ENCODE data around the gene CENPQ.
"Not testable (repeated sequence)": the region's sequence is repeated elsewhere in the genome, so short reads cannot be mapped to it uniquely, and the experiment has no call there.

Gene CENPQ, protein sequence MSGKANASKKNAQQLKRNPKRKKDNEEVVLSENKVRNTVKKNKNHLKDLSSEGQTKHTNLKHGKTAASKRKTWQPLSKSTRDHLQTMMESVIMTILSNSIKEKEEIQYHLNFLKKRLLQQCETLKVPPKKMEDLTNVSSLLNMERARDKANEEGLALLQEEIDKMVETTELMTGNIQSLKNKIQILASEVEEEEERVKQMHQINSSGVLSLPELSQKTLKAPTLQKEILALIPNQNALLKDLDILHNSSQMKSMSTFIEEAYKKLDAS

DNA sequence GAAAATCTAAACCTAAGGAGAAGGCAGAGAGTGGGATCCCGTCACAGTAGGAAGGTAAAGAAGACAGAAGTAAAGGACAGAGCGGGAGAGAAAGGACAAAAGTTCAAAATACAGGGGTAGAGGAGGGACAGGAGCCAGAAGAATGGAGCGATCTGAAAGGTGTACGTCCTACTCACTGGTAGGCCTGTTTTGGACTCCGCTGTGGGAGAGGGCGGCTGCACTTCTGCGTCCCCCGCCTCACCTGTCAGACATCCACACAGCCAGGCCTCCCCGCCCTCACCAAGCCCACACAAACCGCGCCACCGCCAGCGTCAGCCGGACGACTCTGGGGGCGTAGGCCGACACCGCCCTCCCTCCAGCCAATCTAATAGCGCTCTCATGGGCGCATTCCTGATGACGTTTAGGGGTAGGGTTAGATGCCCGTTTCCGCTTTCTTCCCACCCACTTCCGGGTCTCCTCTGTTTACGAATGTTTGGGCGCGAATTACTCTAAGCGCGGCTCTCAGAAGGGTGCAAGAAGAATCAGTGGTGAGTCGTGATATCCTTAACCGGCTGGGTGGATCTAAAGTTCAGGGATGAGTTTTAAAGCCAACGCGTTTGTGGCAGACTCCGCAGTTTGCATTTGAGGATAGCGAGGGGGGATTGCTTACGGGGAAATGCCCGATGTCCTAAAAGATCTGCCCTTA, at the start of gene CENPQ, which contains the start of gene MMUT:
Gene CENPQ (plus strand): TSS at position 444 of the 685 bp plus-strand sequence. CDS start 6,807 bp downstream, outside the sequence.
Gene MMUT (minus strand): TSS at position 327 of the 685 bp plus-strand sequence. CDS start 3,787 bp downstream, outside the sequence.
- ATAC-seq (peak; percentile 99), DNase-seq (peak; percentile 91)

GRCh38 chr6:49415358-49415757, 47.8 kb upstream of the CENPQ start:
- ATAC-seq = no peak
- DNase-seq = no peak

- no peak for ATAC-seq
- DNase-seq = no peak
These were observed 47.0 kb upstream of the CENPQ start for GRCh38 chr6:49416195-49416594.

DNA sequence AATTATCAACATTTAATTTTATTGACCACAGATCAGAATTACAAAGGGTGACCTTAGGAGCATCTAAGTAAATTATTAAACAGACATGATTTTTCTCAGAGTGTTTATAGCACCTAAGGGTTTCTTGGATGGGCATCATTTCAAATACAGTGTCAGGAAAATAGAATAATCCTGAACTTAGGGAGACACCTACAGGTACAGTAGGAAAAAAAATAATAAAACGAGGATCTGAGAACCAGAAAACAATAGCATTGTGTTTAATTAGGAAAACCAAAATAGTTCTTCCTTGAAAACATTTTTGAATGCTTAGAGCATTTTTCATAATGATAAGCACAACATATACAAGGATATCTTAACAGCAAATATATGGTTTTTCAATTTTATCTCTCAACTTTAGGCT, 39.4 kb upstream of the CENPQ start:
- DNase-seq = no peak

DNA sequence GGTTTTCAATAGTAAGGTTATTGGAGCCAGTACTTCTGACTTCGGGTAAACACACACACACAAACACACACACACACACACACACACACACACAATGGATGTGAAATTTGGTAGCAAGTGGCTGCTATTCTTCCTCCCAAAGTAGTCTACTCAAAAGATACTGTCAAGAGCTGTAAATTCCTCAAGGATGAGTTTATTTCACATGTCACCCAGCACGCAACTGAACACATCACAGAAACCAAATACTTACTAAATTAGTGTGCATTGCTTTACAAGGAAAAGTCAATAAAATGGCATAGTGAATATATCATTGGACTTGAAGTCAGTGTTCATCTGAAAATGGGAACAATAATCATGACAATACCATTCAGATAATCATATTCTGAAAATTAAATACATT, 33.0 kb upstream of the CENPQ start:
- no peak for ATAC-seq

More for the DNA sequence above, 39.4 kb upstream of the CENPQ start:
- ATAC-seq = no peak

GRCh38 chr6:49430866-49431265, 32.3 kb upstream of the CENPQ start:
- ATAC-seq (no peak), DNase-seq (no peak)

More for the DNA sequence above, 33.0 kb upstream of the CENPQ start:
- DNase-seq = no peak

- DNase-seq (no peak), ATAC-seq (no peak)
These were observed 9.9 kb upstream of the CENPQ start for GRCh38 chr6:49453221-49453620.

DNA sequence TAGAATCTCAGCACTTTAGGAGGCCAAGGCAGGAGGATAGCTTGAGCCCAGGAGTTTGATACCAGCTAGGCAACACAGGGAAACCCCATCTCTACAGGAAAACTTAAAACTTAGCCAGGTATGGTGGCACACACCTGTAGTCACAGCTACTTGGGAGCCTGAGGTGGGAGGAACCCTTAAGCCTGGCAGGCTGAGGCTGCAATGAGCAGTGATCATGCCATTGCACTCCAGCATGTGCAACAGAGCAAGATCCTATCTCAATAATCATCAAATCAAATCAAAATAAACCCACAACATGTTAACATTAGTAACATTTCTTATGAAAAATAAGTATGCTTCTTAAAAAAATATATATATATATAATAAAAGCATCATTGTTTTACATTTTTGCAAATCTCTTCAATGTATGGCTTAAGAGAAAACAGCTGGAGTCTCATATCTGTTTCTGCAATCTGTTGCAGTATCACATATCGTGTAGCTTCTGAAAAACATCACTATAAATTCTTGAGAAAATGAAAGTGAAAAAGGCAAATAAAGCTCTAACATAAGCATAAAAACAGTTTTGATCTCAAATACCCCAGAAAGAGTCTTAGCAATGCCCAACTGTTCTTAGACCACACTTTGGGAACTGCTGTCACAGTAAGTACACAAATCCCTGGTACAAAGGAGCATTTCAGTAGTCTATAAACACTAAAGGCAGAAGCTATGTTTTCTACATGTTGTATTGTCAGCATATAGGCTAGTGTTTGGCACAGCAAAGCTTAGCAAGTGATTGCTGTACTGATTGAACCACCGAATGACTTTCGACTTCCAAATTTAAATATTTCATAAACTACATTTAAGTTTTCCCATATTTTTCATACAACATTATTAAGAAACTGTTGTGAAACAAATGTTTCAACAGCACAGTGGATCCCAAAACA, 8.1 kb upstream of the CENPQ start:
- no peak for ATAC-seq
- no peak for DNase-seq

- no peak for ATAC-seq
- DNase-seq = no peak
These were observed 5.4 kb upstream of the CENPQ start for GRCh38 chr6:49457771-49458170.

- ATAC-seq (no peak), DNase-seq (no peak)
These were observed 1.1 kb upstream of the CENPQ start for GRCh38 chr6:49462071-49462470.

GRCh38 chr6:49462599-49462926, 607 bp upstream of the CENPQ start:
- no peak for DNase-seq
- no peak for ATAC-seq

- no peak for DNase-seq
- no peak for ATAC-seq
These were observed 420 bp downstream of the CENPQ start for GRCh38 chr6:49463612-49463967.

GRCh38 chr6:49464691-49465090, 1.5 kb downstream of the CENPQ start:
- ATAC-seq (no peak), DNase-seq (no peak)

GRCh38 chr6:49468042-49468441, 4.9 kb downstream of the CENPQ start:
- no peak for DNase-seq
- no peak for ATAC-seq

GRCh38 chr6:49476564-49476963, 13.4 kb downstream of the CENPQ start:
- not testable (repeated sequence) for ATAC-seq, DNase-seq

GRCh38 chr6:49479308-49479970, 16.3 kb downstream of the CENPQ start:
- no peak for ATAC-seq
- DNase-seq = no peak

DNA sequence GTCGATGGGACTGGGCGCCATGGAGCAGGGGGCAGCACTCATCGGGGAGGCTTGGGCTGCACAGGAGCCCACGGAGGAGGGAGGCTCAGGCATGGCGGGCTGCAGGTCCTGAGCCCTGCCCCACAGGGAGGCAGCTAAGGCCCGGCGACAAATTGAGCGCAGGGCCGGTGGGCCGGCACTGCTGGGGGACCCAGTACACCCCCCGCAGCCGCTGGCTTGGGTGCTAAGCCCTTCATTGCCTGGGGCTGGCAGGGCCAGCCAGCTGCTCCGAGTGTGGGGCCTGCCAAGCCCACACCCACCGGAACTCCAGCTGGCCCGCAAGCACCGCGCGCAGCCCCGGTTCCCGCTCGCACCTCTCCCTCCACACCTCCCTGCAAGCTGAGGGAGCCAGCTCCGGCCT, 18.7 kb downstream of the CENPQ start:
- not testable (repeated sequence) for DNase-seq, ATAC-seq

GRCh38 chr6:49483380-49483779, 20.2 kb downstream of the CENPQ start:
- not testable (repeated sequence) for DNase-seq, ATAC-seq

DNA sequence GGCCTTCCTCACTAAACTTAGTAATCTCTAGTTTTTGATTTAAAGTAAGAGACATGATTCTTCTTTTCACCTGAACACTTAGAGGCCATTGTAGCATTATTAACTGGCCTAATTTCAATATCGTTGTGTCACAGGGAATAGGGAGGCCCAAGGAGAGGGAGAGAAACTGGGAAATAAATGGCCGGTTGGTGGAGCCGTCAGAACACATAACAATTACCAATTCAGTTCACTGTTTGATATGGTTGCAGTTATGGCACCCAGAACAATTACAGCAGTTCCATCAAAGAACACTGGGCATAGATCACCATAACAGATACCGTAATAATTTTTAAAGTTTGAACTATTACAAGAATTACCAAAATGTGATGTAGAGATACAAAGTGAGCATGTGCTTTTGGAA, 27.5 kb downstream of the CENPQ start:
- ATAC-seq (no peak), DNase-seq (no peak)

GRCh38 chr6:49497304-49497703, 34.1 kb downstream of the CENPQ start:
- DNase-seq (no peak), ATAC-seq (no peak)

GRCh38 chr6:49499126-49499525, 36.0 kb downstream of the CENPQ start:
- ATAC-seq (no peak), DNase-seq (no peak)

DNA sequence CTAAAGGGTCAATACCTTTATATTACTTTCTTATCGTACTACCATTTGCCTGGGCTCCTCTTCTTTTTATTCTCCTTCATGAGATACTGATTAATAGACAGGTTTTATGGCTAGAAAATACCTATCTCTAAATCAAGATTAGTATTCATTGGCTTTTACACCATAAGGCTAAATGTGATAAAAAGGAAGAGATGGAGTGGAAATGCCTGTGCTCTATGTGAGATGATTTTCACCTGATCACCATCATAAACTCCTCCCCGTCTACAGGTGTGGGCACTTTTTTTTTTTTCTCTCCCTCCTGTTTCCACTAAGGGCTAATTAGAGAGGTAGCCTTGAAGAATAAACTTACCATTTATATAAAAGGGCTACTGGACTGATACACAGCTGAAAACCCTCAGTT, 36.5 kb downstream of the CENPQ start, which contains the start of gene GLYATL3:
Gene GLYATL3 (plus strand): TSS at position 301 of the 400 bp plus-strand sequence. CDS start 12,068 bp downstream, outside the sequence.
- ATAC-seq = no peak
- no peak for DNase-seq
